Brain microvascular endothelial cell (primary cell): Measurements from ENCODE around the gene CTPS1.

ENCODE experiments used
- DNase-seq: peaks from one replicate; pipeline ENCODE4 v3.0.0-alpha.2; 2020
- H3K27ac ChIP-seq: fragments of 250-450 bp; sonication (Bioruptor Pico); 2 replicates; pipeline ENCODE4 v1.5.1; 2020; ENCODE audit warnings: mild to moderate bottlenecking, moderate library complexity
- H3K27me3 ChIP-seq: fragments of 250-450 bp; sonication (Bioruptor Pico); replicated peaks from 2 replicates; pipeline ENCODE4 v1.5.1; 2020; ENCODE audit warnings: mild to moderate bottlenecking
- H3K36me3 ChIP-seq: fragments of 250-450 bp; sonication (Bioruptor Pico); replicated peaks from 2 replicates; pipeline ENCODE4 v1.5.1; 2020; ENCODE audit warnings: mild to moderate bottlenecking
- H3K4me3 ChIP-seq: 2 replicates; pipeline ENCODE4 v1.5.1; 2011; ENCODE audit warnings: low read depth, mild to moderate bottlenecking, control low read depth, low read length, moderate library complexity
- CTCF ChIP-seq: IDR thresholded peaks from 2 replicates; pipeline ENCODE4 v1.5.1; 2011; ENCODE audit warnings: low read depth, mild to moderate bottlenecking, moderate library complexity, low read length, control low read depth, inconsistent platforms; ENCODE audit errors: missing control alignments
- in situ Hi-C: cut with HindIII; loops from 2 replicates; pipeline ENCODE4 v1.10.0; 2017; ENCODE audit warnings: low sequenced_read_pairs, low pct_ligation_motif_present

Gene CTPS1

GRCh38 chr1:41003640-41004220 lies 24.2 kb downstream of the CTPS1 start:
- Histone ChIP-seq H3K27me3 (no peaks in the 10 kb centered on the region), H3K4me3 (no peak overlapping the region), H3K36me3 (peaks cover 88% of the 10 kb centered on the region), H3K27ac (peak overlapping the region; percentile 14)
- DNase-seq: peak; percentile 100
- in situ Hi-C loops: no loop called here
- TF ChIP-seq CTCF: peak; percentile 82

GRCh38 chr1:41005876-41006275 lies 26.4 kb downstream of the CTPS1 start:
- no peak overlapping the region for H3K4me3 ChIP-seq
- no peak for TF ChIP-seq CTCF
- no peaks in the 10 kb centered on the region for H3K27me3 ChIP-seq
- no peak overlapping the region for H3K27ac ChIP-seq
- DNase-seq: no peak
- in situ Hi-C loops: no loop called here
- peaks cover 92% of the 10 kb centered on the region for H3K36me3 ChIP-seq

GRCh38 chr1:41006942-41007865 lies 27.7 kb downstream of the CTPS1 start:
- no peaks in the 10 kb centered on the region for H3K27me3 ChIP-seq
- H3K36me3 ChIP-seq: peaks cover 92% of the 10 kb centered on the region
- H3K4me3 ChIP-seq: no peak overlapping the region
- TF ChIP-seq CTCF: no peak
- no peak overlapping the region for H3K27ac ChIP-seq
- in situ Hi-C loops: no loop called here
- DNase-seq: peak; percentile 39

GRCh38 chr1:41009466-41009865 lies 30.0 kb downstream of the CTPS1 start:
- peaks cover 93% of the 10 kb centered on the region for H3K36me3 ChIP-seq
- TF ChIP-seq CTCF: no peak
- in situ Hi-C loops: no loop called here
- no peak for DNase-seq
- no peaks in the 10 kb centered on the region for H3K27me3 ChIP-seq
- peak overlapping the region; percentile 30 for H3K27ac ChIP-seq
- H3K4me3 ChIP-seq: no peak overlapping the region

- peaks cover 94% of the 10 kb centered on the region for H3K36me3 ChIP-seq
- no peak for DNase-seq
- in situ Hi-C loops: no loop called here
These were observed 30.8 kb downstream of the CTPS1 start for GRCh38 chr1:41010345-41010744.

More at GRCh38 chr1:41010345-41010744, 30.8 kb downstream of the CTPS1 start:
- TF ChIP-seq CTCF: no peak
- Histone ChIP-seq H3K27ac (no peak overlapping the region), H3K27me3 (no peaks in the 10 kb centered on the region), H3K4me3 (no peak overlapping the region)
